GM23338 (cell line): Measurements from ENCODE around the gene DMTF1. TPM values are rescaled to one million over a fixed set of nuclear protein-coding genes. Genes with fewer than 3 reads are reported as not detected.

Experiments
- ATAC-seq: fragments of 200-7000 bp; cut with Tn5 transposase; 3 replicates; pipeline ENCODE4 v1.9.1; 2020
- DNase-seq: peaks from one replicate; pipeline ENCODE4 v3.0.0-alpha.2; 2015; ENCODE audit warnings: low spot score
- H2AFZ ChIP-seq: fragments of 200-600 bp; sonication (generic); 2 replicates; pipeline ENCODE4 v1.8.0; 2016; ENCODE audit warnings: antibody characterized with exemption, mild to moderate bottlenecking, moderate library complexity
- H3F3A ChIP-seq: fragments of 200-600 bp; sonication (generic); replicated peaks from 2 replicates; pipeline ENCODE4 v1.8.0; 2017; ENCODE audit warnings: antibody characterized with exemption, mixed run types, low read depth
- H3K27ac ChIP-seq: fragments of 200-600 bp; sonication (generic); 2 replicates; pipeline ENCODE4 v1.6.1; 2016; ENCODE audit warnings: low read depth
- H3K27me3 ChIP-seq: fragments of 200-600 bp; sonication (generic); 2 replicates; pipeline ENCODE4 v1.8.0; 2016; ENCODE audit warnings: mild to moderate bottlenecking, mixed run types, moderate library complexity; ENCODE audit not compliant: insufficient read depth
- H3K36me3 ChIP-seq: fragments of 200-600 bp; sonication (generic); 2 replicates; pipeline ENCODE4 v1.8.0; 2016; ENCODE audit warnings: mild to moderate bottlenecking; ENCODE audit not compliant: insufficient read depth
- H3K4me1 ChIP-seq: fragments of 200-600 bp; sonication (generic); 2 replicates; pipeline ENCODE4 v1.8.0; 2016; ENCODE audit warnings: mild to moderate bottlenecking, moderate library complexity; ENCODE audit not compliant: insufficient read depth
- H3K4me2 ChIP-seq: fragments of 200-600 bp; sonication (generic); 2 replicates; pipeline ENCODE4 v1.7.1; 2017; ENCODE audit warnings: mixed run types
- H3K4me3 ChIP-seq: fragments of 200-600 bp; sonication (generic); 2 replicates; pipeline ENCODE4 v1.6.1; 2016; ENCODE audit warnings: mixed run types
- H3K79me2 ChIP-seq: fragments of 200-600 bp; sonication (generic); replicated peaks from 2 replicates; pipeline ENCODE4 v1.8.0; 2017; ENCODE audit warnings: mild to moderate bottlenecking; ENCODE audit not compliant: insufficient read depth
- H3K9me2 ChIP-seq: fragments of 200-600 bp; sonication (generic); 2 replicates; pipeline ENCODE4 v1.8.0; 2017; ENCODE audit not compliant: insufficient read depth
- H4K20me1 ChIP-seq: fragments of 200-600 bp; sonication (generic); replicated peaks from 2 replicates; pipeline ENCODE4 v1.8.0; 2017; ENCODE audit warnings: mild to moderate bottlenecking; ENCODE audit not compliant: insufficient read depth
- H3K27ac Mint-ChIP-seq: 2 replicates; pipeline ENCODE4 v1.8.0; 2020; ENCODE audit warnings: inconsistent platforms, mild to moderate bottlenecking, moderate library complexity, mixed read lengths
- H3K27me3 Mint-ChIP-seq: 3 replicates; pipeline ENCODE4 v1.8.0; 2022; ENCODE audit warnings: low read depth, mild to moderate bottlenecking, moderate library complexity, mixed read lengths, inconsistent platforms; ENCODE audit not compliant: insufficient read depth, poor library complexity
- H3K36me3 Mint-ChIP-seq: 3 replicates; pipeline ENCODE4 v1.8.0; 2021; ENCODE audit warnings: low read depth, mild to moderate bottlenecking, inconsistent platforms, moderate library complexity, mixed read lengths
- H3K4me1 Mint-ChIP-seq: 3 replicates; pipeline ENCODE4 v1.8.0; 2020; ENCODE audit warnings: mild to moderate bottlenecking, inconsistent platforms, mixed read lengths
- H3K4me3 Mint-ChIP-seq: 3 replicates; pipeline ENCODE4 v1.8.0; 2021; ENCODE audit warnings: moderate library complexity, mild to moderate bottlenecking, inconsistent platforms, mixed read lengths
- H3K9me3 Mint-ChIP-seq: 3 replicates; pipeline ENCODE4 v1.8.0; 2020; ENCODE audit warnings: moderate library complexity, mild to moderate bottlenecking, inconsistent platforms, mixed read lengths
- CREB1 ChIP-seq: fragments of 250-450 bp; sonication (Bioruptor Pico); IDR thresholded peaks from 2 replicates; pipeline ENCODE4 v1.5.0; 2020; ENCODE audit warnings: low read depth, mild to moderate bottlenecking, moderate library complexity
- ETS1 ChIP-seq: IDR thresholded peaks from 2 replicates; pipeline ENCODE4 v1.6.1; 2016; ENCODE audit warnings: antibody characterized with exemption
- EZH2 ChIP-seq: fragments of 200-600 bp; sonication (generic); IDR thresholded peaks from one replicate; pipeline ENCODE4 v1.8.0; 2017; ENCODE audit warnings: antibody characterized with exemption, mild to moderate bottlenecking, low read depth; ENCODE audit not compliant: unreplicated experiment
- EZH2phosphoT487 ChIP-seq: fragments of 200-600 bp; sonication (generic); IDR thresholded peaks from one replicate; pipeline ENCODE4 v1.8.1; 2018; ENCODE audit warnings: antibody characterized with exemption; ENCODE audit not compliant: unreplicated experiment
- JUNB ChIP-seq: IDR thresholded peaks from one replicate; pipeline ENCODE4 v1.6.1; 2016; ENCODE audit warnings: antibody characterized with exemption; ENCODE audit not compliant: unreplicated experiment
- NANOG ChIP-seq: IDR thresholded peaks from 2 replicates; pipeline ENCODE4 v1.6.1; 2016; ENCODE audit warnings: antibody characterized with exemption, borderline replicate concordance
- POLR2AphosphoS5 ChIP-seq: IDR thresholded peaks from 2 replicates; pipeline ENCODE4 v1.6.1; 2016; ENCODE audit warnings: antibody characterized with exemption, low read depth
- REST ChIP-seq: IDR thresholded peaks from one replicate; pipeline ENCODE4 v1.6.1; 2018; ENCODE audit warnings: antibody characterized with exemption; ENCODE audit not compliant: unreplicated experiment
- STAT1 ChIP-seq: IDR thresholded peaks from one replicate; pipeline ENCODE4 v1.6.1; 2016; ENCODE audit warnings: antibody characterized with exemption; ENCODE audit not compliant: unreplicated experiment
- ZNF114 ChIP-seq: fragments of 250-450 bp; sonication (Bioruptor Pico); IDR thresholded peaks from 2 replicates; pipeline ENCODE4 v1.5.0; 2020; ENCODE audit warnings: mild to moderate bottlenecking, moderate library complexity
- ZNF331 ChIP-seq: fragments of 250-450 bp; sonication (Bioruptor Pico); IDR thresholded peaks from 2 replicates; pipeline ENCODE4 v1.5.0; 2020; ENCODE audit warnings: low read depth, mild to moderate bottlenecking, moderate library complexity
- polyA plus RNA-seq: library from polyadenylated mRNA; unstranded; fragments of >200 nt; fragmentation: Nextera tagmentation; extraction: Ambion mirVana; gene quantifications from 2 replicates; pipeline ENCODE4 v1.2.1, GENCODE V29; 2016
- total RNA-seq: library from RNA; depleted of rRNA; stranded (reverse); fragments of >200 nt; shearing (Covaris generic); gene quantifications from 2 replicates; pipeline ENCODE4 v1.2.3, GENCODE V29; 2014
- TF ChIP-seq, protein P1 (sequence below), 2 experiments: fragments of 200-600 bp in 1 of 2; sonication (generic) in 1 of 2; conservative IDR thresholded peaks; 2 replicates each; pipeline versions ENCODE4 v1.5.1 to v1.6.1; 2016 to 2017; ENCODE audit warnings: antibody characterized with exemption in 2 of 2, low read depth in 2 of 2, mild to moderate bottlenecking in 2 of 2, moderate library complexity in 1 of 2

DMTF1 gene
- total and polyA plus RNA-seq, 2 experiments from 2014 or later: 60.4 to 114 TPM

DNA sequence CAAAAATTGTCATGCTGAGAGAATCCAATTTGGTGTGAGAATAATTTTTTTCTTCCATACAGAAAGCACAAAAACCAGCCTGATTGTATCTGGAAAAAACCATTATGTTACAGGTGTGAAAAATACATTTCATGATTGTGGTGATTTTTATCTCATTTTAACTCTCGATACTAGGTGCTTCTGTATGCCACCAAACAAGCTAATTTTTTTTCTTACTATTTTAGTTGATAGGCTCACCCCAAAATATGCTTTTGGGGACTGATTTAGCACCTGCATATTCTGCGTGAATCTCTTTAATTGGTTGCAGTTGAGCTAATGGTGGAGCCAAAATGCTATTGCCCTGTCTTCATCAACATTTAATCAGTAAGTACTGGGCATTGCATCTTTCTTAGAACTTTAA lies 1.9 kb downstream of the DMTF1 start:
- Histone ChIP-seq H3K36me3 (no peaks in the 10 kb centered on the region), H3K79me2 (peaks cover 68% of the 10 kb centered on the region), H3K27ac (no peak overlapping the region), H3K4me3 (peak overlapping the region; percentile 84), H3K9me2 (no peaks in the 10 kb centered on the region), H3K4me2 (peak overlapping the region; percentile 88), H3K27me3 (no peaks in the 10 kb centered on the region), H3K4me1 (0 out of 2 replicates have a peak, but pooled peaks cover 8% of the 10 kb centered on the region), H4K20me1 (peaks cover 35% of the 10 kb centered on the region), H3F3A (no peaks in the 10 kb centered on the region), H2AFZ (no peak overlapping the region)
- H3K27ac Mint-ChIP-seq: peak overlapping the region; percentile 33; the same call in 1 of the 2 replicates
- H3K27me3 Mint-ChIP-seq: peaks cover 11% of the 10 kb centered on the region
- DNase-seq (no peak), ATAC-seq (no peak)
- H3K4me3 Mint-ChIP-seq: peak overlapping the region; percentile 94
- 0 out of 3 replicates have a peak, but pooled peaks cover 3% of the 10 kb centered on the region for H3K9me3 Mint-ChIP-seq
- H3K4me1 Mint-ChIP-seq: peaks cover 22% of the 10 kb centered on the region
- peaks cover 21% of the 10 kb centered on the region for H3K36me3 Mint-ChIP-seq
- no peak for TF ChIP-seq NANOG
- no peak for TF ChIP-seq POLR2AphosphoS5
- TF ChIP-seq STAT1: no peak
- TF ChIP-seq REST: no peak
- TF ChIP-seq, protein P1, sequence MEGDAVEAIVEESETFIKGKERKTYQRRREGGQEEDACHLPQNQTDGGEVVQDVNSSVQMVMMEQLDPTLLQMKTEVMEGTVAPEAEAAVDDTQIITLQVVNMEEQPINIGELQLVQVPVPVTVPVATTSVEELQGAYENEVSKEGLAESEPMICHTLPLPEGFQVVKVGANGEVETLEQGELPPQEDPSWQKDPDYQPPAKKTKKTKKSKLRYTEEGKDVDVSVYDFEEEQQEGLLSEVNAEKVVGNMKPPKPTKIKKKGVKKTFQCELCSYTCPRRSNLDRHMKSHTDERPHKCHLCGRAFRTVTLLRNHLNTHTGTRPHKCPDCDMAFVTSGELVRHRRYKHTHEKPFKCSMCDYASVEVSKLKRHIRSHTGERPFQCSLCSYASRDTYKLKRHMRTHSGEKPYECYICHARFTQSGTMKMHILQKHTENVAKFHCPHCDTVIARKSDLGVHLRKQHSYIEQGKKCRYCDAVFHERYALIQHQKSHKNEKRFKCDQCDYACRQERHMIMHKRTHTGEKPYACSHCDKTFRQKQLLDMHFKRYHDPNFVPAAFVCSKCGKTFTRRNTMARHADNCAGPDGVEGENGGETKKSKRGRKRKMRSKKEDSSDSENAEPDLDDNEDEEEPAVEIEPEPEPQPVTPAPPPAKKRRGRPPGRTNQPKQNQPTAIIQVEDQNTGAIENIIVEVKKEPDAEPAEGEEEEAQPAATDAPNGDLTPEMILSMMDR (conservative IDR thresholded peaks at IDR 0.05; ENCODE audit: low read depth in 2 of 2): no peak

GRCh38 chr7:87154569-87154968 lies 2.3 kb downstream of the DMTF1 start:
- DNase-seq (no peak), ATAC-seq (no peak)
- Mint-ChIP-seq H3K9me3 (0 out of 3 replicates have a peak, but pooled peaks cover 3% of the 10 kb centered on the region), H3K36me3 (peaks cover 21% of the 10 kb centered on the region), H3K4me3 (peak overlapping the region; percentile 94), H3K4me1 (peaks cover 22% of the 10 kb centered on the region), H3K27me3 (peaks cover 11% of the 10 kb centered on the region), H3K27ac (peak overlapping the region; percentile 33; the same call in 1 of the 2 replicates)
- Histone ChIP-seq H2AFZ (no peak overlapping the region), H3K4me3 (peak overlapping the region; percentile 84), H4K20me1 (peaks cover 37% of the 10 kb centered on the region), H3K36me3 (no peaks in the 10 kb centered on the region), H3K4me2 (peak overlapping the region; percentile 88), H3K4me1 (0 out of 2 replicates have a peak, but pooled peaks cover 8% of the 10 kb centered on the region), H3F3A (no peaks in the 10 kb centered on the region), H3K27me3 (no peaks in the 10 kb centered on the region), H3K27ac (no peak overlapping the region), H3K79me2 (peaks cover 72% of the 10 kb centered on the region), H3K9me2 (no peaks in the 10 kb centered on the region)
- no peak for TF ChIP-seq EZH2
- TF ChIP-seq ZNF114 (CRISPR knock-in tag): no peak
- TF ChIP-seq ZNF331 (CRISPR knock-in tag): no peak
- no peak for TF ChIP-seq STAT1
- no peak for TF ChIP-seq ETS1
- no peak for TF ChIP-seq EZH2phosphoT487
- TF ChIP-seq CREB1 (CRISPR knock-in tag): no peak
- TF ChIP-seq POLR2AphosphoS5: no peak
- no peak for TF ChIP-seq JUNB
- TF ChIP-seq, protein P1 (conservative IDR thresholded peaks at IDR 0.05; ENCODE audit: low read depth in 2 of 2): no peak
